Sigmoid colon (tissue), 7 donors: Measurements from ENCODE around the gene CLEC16A. TPM values are rescaled to one million over a fixed set of nuclear protein-coding genes. Genes with fewer than 3 reads are reported as not detected.

ENCODE experiments used
- DNase-seq: peaks from one replicate; pipeline ENCODE4 v3.0.0-alpha.2; 2019
- H3K27ac ChIP-seq, 4 donors: fragments of 200-600 bp; sonication (generic); one replicate each; pipeline ENCODE4 v1.5.1; 2016 to 2019; ENCODE audit warnings: mild to moderate bottlenecking in 1 of 4
- H3K27me3 ChIP-seq, 3 donors: fragments of 200-600 bp; sonication (generic); one replicate each; pipeline ENCODE4 v1.5.1; 2019; ENCODE audit warnings: mild to moderate bottlenecking in 1 of 3
- H3K36me3 ChIP-seq, 4 donors: fragments of 200-600 bp; sonication (generic); one replicate each; pipeline ENCODE4 v1.5.1; 2016 to 2019
- H3K4me1 ChIP-seq, 4 donors: fragments of 200-600 bp; sonication (generic); one replicate each; pipeline ENCODE4 v1.5.1; 2017 to 2019
- H3K4me3 ChIP-seq, 4 donors: fragments of 200-600 bp; sonication (generic); one replicate each; pipeline ENCODE4 v1.5.1; 2017 to 2019; ENCODE audit warnings: mild to moderate bottlenecking in 2 of 4, moderate library complexity in 1 of 4
- H3K9me3 ChIP-seq, 4 donors: fragments of 200-600 bp in 3 of 4; sonication (generic) in 3 of 4; one replicate each; pipeline versions ENCODE4 v1.5.1 to v1.6.1; 2013 to 2019
- EP300 ChIP-seq, 4 donors: sonication (generic); formaldehyde crosslinking; IDR thresholded peaks; one replicate each; pipeline ENCODE4 v1.6.1; 2017; ENCODE audit warnings: antibody characterized with exemption in 4 of 4
- POLR2A ChIP-seq, 2 donors: fragments of 450-650 bp; IDR thresholded peaks; one replicate each; pipeline ENCODE4 v1.6.1; 2016; ENCODE audit warnings: antibody characterized with exemption in 2 of 2, mild to moderate bottlenecking in 2 of 2, moderate library complexity in 2 of 2
- POLR2AphosphoS5 ChIP-seq, 4 donors: sonication (generic); formaldehyde crosslinking; IDR thresholded peaks; one replicate each; pipeline ENCODE4 v1.6.1; 2017; ENCODE audit warnings: antibody characterized with exemption in 4 of 4
- WGBS, 2 donors: extraction: QIAGEN DNeasy Blood & Tissue Kit; methylation state at CpG; one replicate each; pipeline ENCODE4 v1.1.7; 2013; 5-methylcytosine and 5-hydroxymethylcytosine counted together
- intact Hi-C: fragments of 100-400 bp; cut with DNase I; formaldehyde crosslinking; loops from one replicate; pipeline ENCODE4 v1.15.1; 2023
- polyA plus RNA-seq, 3 donors: library from polyadenylated mRNA; stranded (reverse); fragments of 200-250 nt; gene quantifications; one replicate each; pipeline ENCODE4 v1.2.3, GENCODE V29; 2013
- total RNA-seq, 4 donors: library from RNA; depleted of rRNA; stranded (reverse); fragments of >200 nt; gene quantifications; one replicate each; pipeline ENCODE4 v1.1.0, GENCODE V29; 2016
- TF ChIP-seq, protein P1 (sequence below), 4 experiments: fragments of 450-650 bp in 3 of 4; fragments of 200-600 bp in 1 of 4; IDR thresholded peaks; one replicate each; pipeline ENCODE4 v1.5.1; 2016 to 2019; ENCODE audit warnings: antibody characterized with exemption in 4 of 4, mild to moderate bottlenecking in 3 of 4, moderate library complexity in 2 of 4
- donor health status: healthy with polysubstance abuse.
- donor health status: Bipolar disorder and iron deficiency.
- donor health status: healthy.

Gene CLEC16A
- total and polyA plus RNA-seq, 7 donors, result 9.6 to 35.2 (median 24.6) TPM

DNA sequence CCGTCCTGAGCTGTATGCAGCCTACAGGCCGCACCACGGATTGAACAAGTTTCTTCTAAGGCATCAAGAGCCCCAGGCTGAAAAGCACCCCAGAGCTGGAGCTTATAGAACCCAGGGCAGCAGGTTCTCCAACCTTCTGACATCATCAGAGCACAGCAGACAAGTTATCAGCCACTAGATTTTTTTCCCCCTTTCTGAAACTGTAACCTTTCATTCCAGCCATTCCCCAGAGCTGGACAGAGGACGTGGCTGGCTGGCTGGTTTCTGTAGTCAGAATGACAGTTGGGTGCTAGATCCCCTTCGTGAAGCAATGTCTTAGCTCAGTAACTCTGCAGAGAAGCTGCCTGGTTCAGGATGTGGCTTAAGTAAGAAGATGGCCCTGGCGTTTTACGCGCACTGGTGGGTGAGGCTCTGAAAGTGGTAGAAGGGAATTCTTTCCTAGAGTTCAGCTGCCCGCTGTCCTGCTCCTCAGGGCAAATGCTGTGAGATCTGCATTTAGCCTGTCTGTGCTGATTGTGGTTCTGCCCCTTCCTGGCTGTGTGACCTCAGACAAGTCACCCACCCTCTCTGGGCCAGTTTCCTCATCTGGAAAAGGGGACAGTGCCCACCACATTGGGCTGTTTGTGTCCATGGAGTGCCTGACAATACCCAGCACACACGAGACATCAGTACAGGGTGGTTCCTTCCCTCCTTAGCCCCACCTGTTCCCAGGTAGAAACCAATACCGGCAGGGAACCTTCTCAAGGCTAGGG, 11.2 kb upstream of the CLEC16A start:
- no peaks in the 10 kb centered on the region for H3K9me3 ChIP-seq
- no peak for DNase-seq
- no peak overlapping the region for H3K4me3 ChIP-seq
- TF ChIP-seq POLR2A (IDR thresholded peaks at IDR 0.05), result no peak
- TF ChIP-seq EP300 (IDR thresholded peaks at IDR 0.05), result no peak
- TF ChIP-seq POLR2AphosphoS5 (IDR thresholded peaks at IDR 0.05), result no peak
- TF ChIP-seq, protein P1, sequence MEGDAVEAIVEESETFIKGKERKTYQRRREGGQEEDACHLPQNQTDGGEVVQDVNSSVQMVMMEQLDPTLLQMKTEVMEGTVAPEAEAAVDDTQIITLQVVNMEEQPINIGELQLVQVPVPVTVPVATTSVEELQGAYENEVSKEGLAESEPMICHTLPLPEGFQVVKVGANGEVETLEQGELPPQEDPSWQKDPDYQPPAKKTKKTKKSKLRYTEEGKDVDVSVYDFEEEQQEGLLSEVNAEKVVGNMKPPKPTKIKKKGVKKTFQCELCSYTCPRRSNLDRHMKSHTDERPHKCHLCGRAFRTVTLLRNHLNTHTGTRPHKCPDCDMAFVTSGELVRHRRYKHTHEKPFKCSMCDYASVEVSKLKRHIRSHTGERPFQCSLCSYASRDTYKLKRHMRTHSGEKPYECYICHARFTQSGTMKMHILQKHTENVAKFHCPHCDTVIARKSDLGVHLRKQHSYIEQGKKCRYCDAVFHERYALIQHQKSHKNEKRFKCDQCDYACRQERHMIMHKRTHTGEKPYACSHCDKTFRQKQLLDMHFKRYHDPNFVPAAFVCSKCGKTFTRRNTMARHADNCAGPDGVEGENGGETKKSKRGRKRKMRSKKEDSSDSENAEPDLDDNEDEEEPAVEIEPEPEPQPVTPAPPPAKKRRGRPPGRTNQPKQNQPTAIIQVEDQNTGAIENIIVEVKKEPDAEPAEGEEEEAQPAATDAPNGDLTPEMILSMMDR (IDR thresholded peaks at IDR 0.05), result no peak
- peaks cover 0 to 58% (median 48%) of the 10 kb centered on the region in 4 donors for H3K4me1 ChIP-seq
- H3K27me3 ChIP-seq, result no peaks in the 10 kb centered on the region
- peaks cover 0 to 50% (median 8%) of the 10 kb centered on the region in 4 donors for H3K36me3 ChIP-seq
- 84 to 91% methylated on average over 11 of the region's 11 CpGs for WGBS, 2 donors
- intact Hi-C loops, result no loop called here
- no peak overlapping the region for H3K27ac ChIP-seq

DNA sequence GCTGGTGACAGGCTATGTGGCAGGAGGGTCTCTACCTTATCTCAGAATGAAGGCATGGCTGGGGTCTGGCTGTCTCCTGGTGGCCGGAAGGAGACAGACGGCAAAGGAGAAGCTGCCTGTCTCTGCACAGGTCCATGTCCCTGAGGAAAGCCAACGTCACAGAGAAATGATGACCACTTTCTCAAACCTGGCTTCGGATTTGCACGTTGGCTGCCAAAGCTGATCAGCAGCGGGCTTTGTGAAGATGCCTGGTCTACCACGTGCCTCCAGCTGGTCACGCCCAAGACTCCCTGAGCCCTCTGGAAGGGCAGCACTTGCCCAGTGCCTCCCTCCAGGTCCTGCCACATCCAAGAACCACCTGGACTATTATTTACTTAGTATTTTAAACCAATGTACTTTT, 10.5 kb upstream of the CLEC16A start:
- no peaks in the 10 kb centered on the region for H3K9me3 ChIP-seq
- 70 to 90% methylated on average over 8 of the region's 8 CpGs for WGBS, 2 donors
- TF ChIP-seq POLR2AphosphoS5 (IDR thresholded peaks at IDR 0.05) (no peak), EP300 (IDR thresholded peaks at IDR 0.05) (no peak), POLR2A (IDR thresholded peaks at IDR 0.05) (no peak)
- TF ChIP-seq, protein P1 (IDR thresholded peaks at IDR 0.05), result no peak
- intact Hi-C loops, result no loop called here
- no peak overlapping the region for H3K4me3 ChIP-seq
- no peaks in the 10 kb centered on the region for H3K27me3 ChIP-seq
- no peak overlapping the region for H3K27ac ChIP-seq
- peaks cover 0 to 43% (median 4%) of the 10 kb centered on the region in 4 donors for H3K36me3 ChIP-seq
- peaks cover 0 to 65% (median 56%) of the 10 kb centered on the region in 4 donors for H3K4me1 ChIP-seq
- DNase-seq, result no peak

DNA sequence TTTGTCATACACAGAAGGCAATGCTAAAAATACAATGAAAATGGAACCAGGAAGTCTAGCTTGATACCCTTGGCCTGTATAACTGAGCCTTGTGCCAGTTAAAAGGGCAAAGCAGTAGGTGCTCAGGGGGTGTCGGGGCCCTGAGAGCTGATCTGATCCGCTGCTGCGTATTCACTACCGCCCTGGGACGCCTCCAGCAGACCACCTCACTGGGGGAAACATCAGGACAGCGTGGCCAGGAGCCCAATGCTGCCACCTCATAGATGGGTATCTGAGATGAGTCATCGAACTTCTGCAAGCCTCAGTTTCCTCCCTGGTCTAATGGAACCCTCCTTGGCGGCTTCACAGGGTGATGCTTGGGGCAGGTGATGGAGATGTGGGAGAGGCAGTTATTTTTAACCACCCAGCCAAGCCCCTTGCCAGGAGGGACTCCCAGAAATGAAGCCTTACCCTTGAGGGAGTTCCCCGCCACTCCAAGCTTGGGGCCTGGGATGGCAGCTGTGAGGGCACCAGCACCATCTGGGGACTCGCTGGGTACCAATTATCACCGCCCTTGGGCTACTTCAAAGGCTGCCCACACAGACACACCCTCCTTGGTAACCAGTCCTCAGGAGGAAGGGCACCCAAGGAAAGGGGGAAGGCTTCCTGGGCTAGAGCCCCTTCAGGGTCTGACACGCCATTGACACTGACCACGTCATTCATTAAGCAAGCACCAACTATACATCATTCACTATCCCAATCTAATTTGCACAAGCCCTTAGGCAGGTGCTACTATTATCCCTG, 9.8 kb upstream of the CLEC16A start:
- Histone ChIP-seq H3K9me3 (no peaks in the 10 kb centered on the region), H3K4me1 (peaks cover 0 to 72% (median 62%) of the 10 kb centered on the region in 4 donors), H3K27ac (no peak overlapping the region), H3K36me3 (peaks cover 0 to 37% (median 2%) of the 10 kb centered on the region in 4 donors), H3K4me3 (no peak overlapping the region), H3K27me3 (no peaks in the 10 kb centered on the region)
- no peak for TF ChIP-seq POLR2AphosphoS5 (IDR thresholded peaks at IDR 0.05)
- TF ChIP-seq POLR2A (IDR thresholded peaks at IDR 0.05), result no peak
- TF ChIP-seq, protein P1 (IDR thresholded peaks at IDR 0.05), result no peak
- no peak for TF ChIP-seq EP300 (IDR thresholded peaks at IDR 0.05)
- intact Hi-C loops, result no loop called here
- WGBS, 2 donors, result 88 to 94% methylated on average over 13 of the region's 13 CpGs
- no peak for DNase-seq

DNA sequence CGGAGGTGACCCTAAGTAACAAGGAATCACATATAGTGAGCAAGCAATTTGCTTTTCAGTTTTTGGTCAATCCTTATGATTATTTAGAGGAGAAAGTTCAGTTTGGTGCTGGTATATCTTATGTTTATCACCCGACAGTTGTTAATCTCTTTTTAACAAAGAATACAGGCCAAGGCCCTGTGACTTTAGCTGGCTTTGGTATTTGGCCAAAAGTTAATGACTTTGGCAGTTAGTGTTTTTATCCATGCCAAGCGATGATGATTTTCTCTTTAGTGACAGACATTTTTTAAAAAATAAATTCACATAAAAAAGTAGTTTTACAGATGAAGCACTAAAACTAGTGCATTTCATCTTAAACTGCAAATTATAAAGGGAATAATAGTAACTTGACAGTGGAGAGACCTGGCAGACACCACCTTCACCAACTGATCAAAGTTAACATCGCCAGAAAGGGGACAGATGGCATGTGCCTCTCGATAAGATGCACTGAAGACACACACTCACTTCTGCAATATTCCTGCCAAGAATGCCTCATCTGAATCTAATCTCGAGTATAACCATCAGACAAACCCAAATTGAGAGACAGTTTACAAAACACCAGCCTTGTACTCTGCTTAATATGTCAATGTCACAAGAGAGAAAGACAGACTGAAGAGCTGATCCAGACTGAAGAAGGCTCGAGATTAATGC, 9.0 kb upstream of the CLEC16A start:
- WGBS, 2 donors, result 19 to 58% methylated on average over 7 of the region's 7 CpGs
- H3K9me3 ChIP-seq, result no peaks in the 10 kb centered on the region
- no peak overlapping the region for H3K27ac ChIP-seq
- H3K36me3 ChIP-seq, result peaks cover 0 to 31% (median 2%) of the 10 kb centered on the region in 4 donors
- no peak overlapping the region for H3K4me3 ChIP-seq
- intact Hi-C loops, result no loop called here
- H3K27me3 ChIP-seq, result no peaks in the 10 kb centered on the region
- TF ChIP-seq EP300 (IDR thresholded peaks at IDR 0.05) (no peak), POLR2A (IDR thresholded peaks at IDR 0.05) (no peak), POLR2AphosphoS5 (IDR thresholded peaks at IDR 0.05) (no peak)
- TF ChIP-seq, protein P1 (IDR thresholded peaks at IDR 0.05), result no peak
- DNase-seq, result no peak
- peaks cover 0 to 74% (median 64%) of the 10 kb centered on the region in 4 donors for H3K4me1 ChIP-seq
